Tibial nerve (tissue), 4 donors: ENCODE measurements around the gene SST.

ENCODE experiments used
- EP300 ChIP-seq, 2 donors: sonication (generic); formaldehyde crosslinking; IDR thresholded peaks; one replicate each; pipeline ENCODE4 v1.6.1; 2017; ENCODE audit warnings: antibody characterized with exemption in 2 of 2, mild to moderate bottlenecking in 1 of 2
- POLR2A ChIP-seq, 2 donors: fragments of 450-650 bp; IDR thresholded peaks; one replicate each; pipeline ENCODE4 v1.6.1; 2017; ENCODE audit warnings: antibody characterized with exemption in 2 of 2, mild to moderate bottlenecking in 2 of 2, moderate library complexity in 2 of 2
- TF ChIP-seq, protein P1 (sequence below), 5 experiments: fragments of 200-600 bp in 3 of 5; fragments of 450-650 bp in 2 of 5; sonication (generic) in 3 of 5; IDR thresholded peaks; one replicate each; pipeline ENCODE4 v1.5.1; 2016 to 2019; ENCODE audit warnings: antibody characterized with exemption in 5 of 5, mild to moderate bottlenecking in 3 of 5, moderate library complexity in 2 of 5

DNA sequence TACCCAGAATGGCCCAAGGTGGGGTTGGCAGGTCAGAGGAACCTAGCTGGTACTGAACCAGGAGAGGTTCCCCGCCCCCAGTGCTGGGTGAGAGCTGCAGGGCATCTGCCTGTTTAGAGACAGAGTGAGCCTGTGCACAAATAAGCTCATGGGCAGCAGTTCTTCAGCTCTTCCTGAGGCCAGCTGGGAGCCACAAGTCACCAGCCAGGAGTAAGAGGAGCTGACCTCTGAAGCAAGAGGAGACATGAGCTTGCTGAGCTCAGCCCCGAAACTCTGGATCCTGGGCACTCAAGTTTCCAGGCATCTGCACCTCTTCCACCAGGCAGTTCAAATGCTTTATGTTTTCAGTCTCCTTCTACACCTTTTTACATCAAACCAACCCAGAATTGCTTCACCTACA lies 30.1 kb upstream of the SST start:
- TF ChIP-seq POLR2A (IDR thresholded peaks at IDR 0.05), result no peak
- TF ChIP-seq, protein P1, sequence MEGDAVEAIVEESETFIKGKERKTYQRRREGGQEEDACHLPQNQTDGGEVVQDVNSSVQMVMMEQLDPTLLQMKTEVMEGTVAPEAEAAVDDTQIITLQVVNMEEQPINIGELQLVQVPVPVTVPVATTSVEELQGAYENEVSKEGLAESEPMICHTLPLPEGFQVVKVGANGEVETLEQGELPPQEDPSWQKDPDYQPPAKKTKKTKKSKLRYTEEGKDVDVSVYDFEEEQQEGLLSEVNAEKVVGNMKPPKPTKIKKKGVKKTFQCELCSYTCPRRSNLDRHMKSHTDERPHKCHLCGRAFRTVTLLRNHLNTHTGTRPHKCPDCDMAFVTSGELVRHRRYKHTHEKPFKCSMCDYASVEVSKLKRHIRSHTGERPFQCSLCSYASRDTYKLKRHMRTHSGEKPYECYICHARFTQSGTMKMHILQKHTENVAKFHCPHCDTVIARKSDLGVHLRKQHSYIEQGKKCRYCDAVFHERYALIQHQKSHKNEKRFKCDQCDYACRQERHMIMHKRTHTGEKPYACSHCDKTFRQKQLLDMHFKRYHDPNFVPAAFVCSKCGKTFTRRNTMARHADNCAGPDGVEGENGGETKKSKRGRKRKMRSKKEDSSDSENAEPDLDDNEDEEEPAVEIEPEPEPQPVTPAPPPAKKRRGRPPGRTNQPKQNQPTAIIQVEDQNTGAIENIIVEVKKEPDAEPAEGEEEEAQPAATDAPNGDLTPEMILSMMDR (IDR thresholded peaks at IDR 0.05), result no peak
- TF ChIP-seq EP300 (IDR thresholded peaks at IDR 0.05), result no peak
